Activated CD4-positive, alpha-beta memory T cell treated with anti-CD3 and anti-CD28 coated beads, Interleukin-2, amount 10 ng/mL, durations not matched to agents 7 days and 5 days (primary cell): ENCODE measurements around the gene KLK10. TPM values are rescaled to one million over a fixed set of nuclear protein-coding genes. Genes with fewer than 3 reads are reported as not detected.
"Not testable (repeated sequence)": the region's sequence is repeated elsewhere in the genome, so short reads cannot be mapped to it uniquely, and the experiment has no call there.

Experiments
- CTCF ChIA-PET: fragments of 350-600 bp; sonication (Branson Sonifier 250); formaldehyde crosslinking; loops from one replicate; lab custom pipeline; 2021; ENCODE audit warnings: antibody characterized with exemption, inconsistent platforms; lab: Charles Lee
- POLR2A ChIA-PET: fragments of 350-600 bp; sonication (Branson Sonifier 250); formaldehyde crosslinking; loops from one replicate; lab custom pipeline; 2021; ENCODE audit warnings: antibody characterized with exemption; lab: Charles Lee
- DNase-seq: peaks from one replicate; pipeline ENCODE4 v3.0.0-alpha.2; 2020
- H3K27ac Mint-ChIP-seq: one replicate; pipeline ENCODE4 v1.8.0; 2021; ENCODE audit warnings: mild to moderate bottlenecking, mixed read lengths
- H3K27me3 Mint-ChIP-seq: one replicate; pipeline ENCODE4 v1.8.0; 2021; ENCODE audit warnings: mixed read lengths
- H3K36me3 Mint-ChIP-seq: one replicate; pipeline ENCODE4 v1.8.0; 2021; ENCODE audit warnings: low read depth, mixed read lengths
- H3K4me1 Mint-ChIP-seq: one replicate; pipeline ENCODE4 v1.8.0; 2021; ENCODE audit warnings: mixed read lengths
- H3K4me3 Mint-ChIP-seq: one replicate; pipeline ENCODE4 v1.8.0; 2021; ENCODE audit warnings: mild to moderate bottlenecking, mixed read lengths
- H3K9me3 Mint-ChIP-seq: one replicate; pipeline ENCODE4 v1.8.0; 2021; ENCODE audit warnings: mixed read lengths
- total RNA-seq, 2 experiments: library from RNA; stranded (reverse); gene quantifications; one replicate each; pipeline ENCODE4 v1.2.3, GENCODE V29; 2021

KLK10 gene
- total RNA-seq, 2 experiments from 2014 or later, result not detected

- DNase-seq, result no peak
- H3K4me1 Mint-ChIP-seq, result no peaks in the 10 kb centered on the region
- H3K27me3 Mint-ChIP-seq, result peaks cover 4% of the 10 kb centered on the region
- ChIA-PET POLR2A (no interaction called here), CTCF (no interaction called here)
- H3K9me3 Mint-ChIP-seq, result no peaks in the 10 kb centered on the region
- no peaks in the 10 kb centered on the region for H3K36me3 Mint-ChIP-seq
- no peak overlapping the region for H3K4me3 Mint-ChIP-seq
- H3K27ac Mint-ChIP-seq, result no peak overlapping the region
These were observed 14.3 kb downstream of the KLK10 start for GRCh38 chr19:51005248-51005647.

GRCh38 chr19:51003316-51003715 is 16.2 kb downstream of the KLK10 start:
- Mint-ChIP-seq H3K9me3 (no peaks in the 10 kb centered on the region), H3K4me3 (no peak overlapping the region), H3K4me1 (no peaks in the 10 kb centered on the region), H3K36me3 (no peaks in the 10 kb centered on the region), H3K27ac (no peak overlapping the region), H3K27me3 (no peaks in the 10 kb centered on the region)
- DNase-seq, result no peak
- ChIA-PET CTCF (no interaction called here), POLR2A (no interaction called here)

GRCh38 chr19:51002542-51003311 is 16.8 kb downstream of the KLK10 start:
- Mint-ChIP-seq H3K27me3 (no peaks in the 10 kb centered on the region), H3K4me1 (no peaks in the 10 kb centered on the region), H3K4me3 (no peak overlapping the region), H3K9me3 (no peaks in the 10 kb centered on the region), H3K36me3 (no peaks in the 10 kb centered on the region), H3K27ac (no peak overlapping the region)
- CTCF ChIA-PET, result interaction anchor here (0.6 to 0.9 kb wide), 2 partner anchors 81 to 166 kb away, joined by 3 read pairs; no protein-coding TSS in a partner anchor
- peak; percentile 30 for DNase-seq
- POLR2A ChIA-PET, result no interaction called here

- Mint-ChIP-seq H3K9me3 (no peaks in the 10 kb centered on the region), H3K27me3 (no peaks in the 10 kb centered on the region), H3K4me1 (no peaks in the 10 kb centered on the region), H3K4me3 (no peak overlapping the region), H3K36me3 (no peaks in the 10 kb centered on the region), H3K27ac (no peak overlapping the region)
- ChIA-PET CTCF (interaction anchor here (0.9 kb wide), 1 partner anchor 80 kb away, joined by 3 read pairs; no protein-coding TSS in a partner anchor), POLR2A (no interaction called here)
- DNase-seq, result no peak
These were observed 17.4 kb downstream of the KLK10 start for GRCh38 chr19:51002089-51002532.

GRCh38 chr19:51001515-51001914 is 18.0 kb downstream of the KLK10 start, which contains the start of gene KLK8:
Gene KLK8, minus strand, starts transcription at chr19:51001604. Its CDS starts 437 bp downstream, at chr19:51001167.
- H3K4me3 Mint-ChIP-seq, result no peak within 1 kb of the TSS
- no peak within 1 kb of the TSS for H3K27ac Mint-ChIP-seq
- no peak for DNase-seq
- POLR2A ChIA-PET, result no interaction called here
- H3K4me1 Mint-ChIP-seq, result no peaks in the 10 kb centered on the region
- H3K27me3 Mint-ChIP-seq, result no peaks in the 10 kb centered on the region
- CTCF ChIA-PET, result no interaction called here
- H3K36me3 Mint-ChIP-seq, result no peaks in the 10 kb centered on the region
- no peaks in the 10 kb centered on the region for H3K9me3 Mint-ChIP-seq

GRCh38 chr19:51000981-51001380 is 18.5 kb downstream of the KLK10 start:
- Mint-ChIP-seq H3K9me3 (no peaks in the 10 kb centered on the region), H3K36me3 (no peaks in the 10 kb centered on the region), H3K4me1 (no peaks in the 10 kb centered on the region), H3K27ac (no peak overlapping the region), H3K4me3 (no peak overlapping the region), H3K27me3 (no peaks in the 10 kb centered on the region)
- ChIA-PET CTCF (no interaction called here), POLR2A (no interaction called here)
- DNase-seq, result no peak

GRCh38 chr19:51000426-51000825 is 19.1 kb downstream of the KLK10 start:
- Mint-ChIP-seq H3K27me3 (no peaks in the 10 kb centered on the region), H3K9me3 (no peaks in the 10 kb centered on the region), H3K36me3 (no peaks in the 10 kb centered on the region), H3K4me1 (no peaks in the 10 kb centered on the region), H3K27ac (no peak overlapping the region), H3K4me3 (no peak overlapping the region)
- no peak for DNase-seq
- ChIA-PET POLR2A (no interaction called here), CTCF (no interaction called here)

GRCh38 chr19:50998686-50999085 is 20.8 kb downstream of the KLK10 start:
- no peak overlapping the region for H3K4me3 Mint-ChIP-seq
- CTCF ChIA-PET, result no interaction called here

GRCh38 chr19:50998061-50998460 is 21.4 kb downstream of the KLK10 start:
- no peak for DNase-seq
- Mint-ChIP-seq H3K27ac (no peak overlapping the region), H3K9me3 (peaks cover 2% of the 10 kb centered on the region), H3K36me3 (no peaks in the 10 kb centered on the region), H3K4me1 (no peaks in the 10 kb centered on the region), H3K27me3 (no peaks in the 10 kb centered on the region), H3K4me3 (no peak overlapping the region)
- CTCF ChIA-PET, result no interaction called here
- POLR2A ChIA-PET, result no interaction called here

More at GRCh38 chr19:50998686-50999085, 20.8 kb downstream of the KLK10 start:
- Mint-ChIP-seq H3K27me3 (no peaks in the 10 kb centered on the region), H3K27ac (no peak overlapping the region), H3K36me3 (no peaks in the 10 kb centered on the region), H3K4me1 (no peaks in the 10 kb centered on the region), H3K9me3 (peaks cover 2% of the 10 kb centered on the region)
- DNase-seq, result no peak
- POLR2A ChIA-PET, result no interaction called here

- Mint-ChIP-seq H3K27ac (no peak overlapping the region), H3K27me3 (peaks cover 14% of the 10 kb centered on the region), H3K4me1 (no peaks in the 10 kb centered on the region), H3K4me3 (no peak overlapping the region), H3K36me3 (no peaks in the 10 kb centered on the region), H3K9me3 (peaks cover 2% of the 10 kb centered on the region)
- DNase-seq, result no peak
- POLR2A ChIA-PET, result no interaction called here
- CTCF ChIA-PET, result no interaction called here
These were observed 25.4 kb downstream of the KLK10 start for GRCh38 chr19:50994129-50994528.

GRCh38 chr19:50992666-50993035 is 26.9 kb downstream of the KLK10 start:
- Mint-ChIP-seq H3K4me1 (no peaks in the 10 kb centered on the region), H3K27me3 (peaks cover 22% of the 10 kb centered on the region), H3K27ac (no peak overlapping the region), H3K4me3 (no peak overlapping the region), H3K36me3 (no peaks in the 10 kb centered on the region), H3K9me3 (peaks cover 2% of the 10 kb centered on the region)
- POLR2A ChIA-PET, result no interaction called here
- no peak for DNase-seq
- CTCF ChIA-PET, result no interaction called here

- CTCF ChIA-PET, DNase-seq, H3K9me3 Mint-ChIP-seq, H3K36me3 Mint-ChIP-seq, H3K4me3 Mint-ChIP-seq, POLR2A ChIA-PET, H3K27ac Mint-ChIP-seq, H3K4me1 Mint-ChIP-seq: not testable (repeated sequence)
- H3K27me3 Mint-ChIP-seq, result peaks cover 21% of the 10 kb centered on the region
These were observed 35.1 kb downstream of the KLK10 start for GRCh38 chr19:50984416-50984815.

- no peaks in the 10 kb centered on the region for H3K36me3 Mint-ChIP-seq
- POLR2A ChIA-PET, result no interaction called here
- CTCF ChIA-PET, result no interaction called here
These were observed 35.8 kb downstream of the KLK10 start, which contains the start of gene KLK7 for GRCh38 chr19:50983625-50984292. Gene KLK7, minus strand, starts transcription at chr19:50983917. Its CDS starts 1,518 bp downstream, at chr19:50982399.

More at GRCh38 chr19:50983625-50984292, 35.8 kb downstream of the KLK10 start, which contains the start of gene KLK7:
- Mint-ChIP-seq H3K9me3 (no peaks in the 10 kb centered on the region), H3K27me3 (peaks cover 19% of the 10 kb centered on the region), H3K4me3 (no peak within 1 kb of the TSS), H3K4me1 (no peaks in the 10 kb centered on the region), H3K27ac (no peak within 1 kb of the TSS)
- DNase-seq, result no peak
